ENCODE results near the gene GUCA2B.
A peak's percentile ranks its signal among the peaks of the same experiment; 100 is the strongest.

GUCA2B gene

DNA sequence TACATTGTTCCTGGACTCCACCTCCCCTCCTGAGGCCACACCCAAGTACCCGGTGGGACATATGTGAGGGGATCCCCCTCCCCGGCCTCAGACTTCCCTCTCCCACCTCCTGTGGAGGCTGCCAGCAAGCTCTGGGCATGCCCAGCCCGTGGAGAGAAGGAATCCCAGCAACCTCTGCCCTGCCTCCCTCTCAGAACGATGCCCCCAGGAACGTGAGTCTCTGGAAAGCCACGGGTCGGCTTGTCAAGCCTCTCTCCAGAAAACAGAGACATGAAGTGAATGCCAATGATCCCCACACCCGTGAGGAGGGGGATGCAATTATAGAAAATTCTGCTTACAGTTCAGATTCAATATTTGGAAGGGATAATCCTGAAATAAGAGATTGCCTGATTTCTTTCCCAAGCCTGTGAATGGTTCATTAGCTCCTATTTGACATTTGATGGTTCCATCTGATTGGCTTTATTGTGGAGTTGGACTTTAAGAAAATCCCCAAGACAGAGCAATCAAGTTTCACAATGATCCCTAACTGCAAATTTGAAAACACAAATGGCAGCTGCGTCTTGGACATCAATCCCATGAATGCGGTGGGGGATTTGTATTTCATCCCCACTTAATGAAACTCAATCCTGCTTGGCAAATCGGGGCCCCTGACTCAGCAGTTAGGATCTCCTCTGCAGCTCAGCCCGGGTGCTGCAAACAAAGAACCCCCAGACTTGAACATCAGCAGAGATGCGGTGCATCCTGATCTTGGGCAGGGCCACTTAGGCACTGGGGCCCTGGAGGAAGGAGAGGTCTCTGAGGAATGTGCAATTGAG, 9.1 kb upstream of the GUCA2B start:
- DNase-seq, result no peak

DNA sequence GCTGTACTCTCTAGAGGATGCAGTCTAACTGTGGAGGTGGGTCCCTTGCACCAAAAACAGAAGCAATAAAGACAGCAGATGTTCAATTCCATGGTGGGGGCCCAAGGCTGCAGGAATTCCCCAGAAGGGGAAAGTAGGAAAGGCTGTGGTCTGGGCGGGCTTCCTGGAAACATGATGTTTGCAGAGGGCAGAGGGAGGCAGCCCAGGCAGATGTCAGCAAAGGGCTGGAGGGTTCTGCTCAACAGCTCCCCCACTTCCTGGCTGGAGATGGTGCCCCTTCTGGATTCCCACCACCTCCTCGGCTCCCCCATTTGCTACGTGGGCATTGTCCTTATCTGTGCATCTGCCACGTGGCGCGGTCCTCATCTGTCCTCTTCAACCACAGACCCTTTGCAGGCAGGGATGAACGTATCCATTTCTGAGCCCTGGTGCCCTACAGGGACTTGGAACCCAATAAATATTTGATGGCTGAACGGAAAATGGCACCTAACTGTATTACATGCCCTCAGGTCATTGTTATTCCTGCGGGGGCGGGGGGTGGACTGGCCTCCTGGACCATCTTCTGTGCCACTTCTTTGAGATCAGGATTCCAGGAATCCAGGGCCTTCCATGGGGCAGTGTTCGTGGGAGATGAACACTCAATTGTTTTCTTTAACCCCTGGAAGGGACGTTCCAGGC, 8.4 kb upstream of the GUCA2B start:
- DNase-seq, result no peak

DNA sequence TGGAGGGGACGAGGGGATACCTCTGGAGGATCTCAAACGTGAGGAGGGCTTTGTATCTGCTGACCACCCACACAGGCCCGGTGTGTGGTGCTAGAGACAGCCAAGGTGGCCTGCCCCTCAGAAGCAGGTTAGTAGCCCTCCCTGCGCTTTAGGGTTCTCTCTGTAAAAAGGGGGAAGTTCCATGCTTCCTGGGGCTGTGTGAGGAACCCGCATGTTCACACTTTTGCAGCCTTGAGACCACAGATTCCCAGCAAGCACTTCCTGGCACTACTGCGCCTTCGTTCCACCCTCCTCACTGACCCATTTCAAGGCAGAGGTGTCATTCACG, 7.9 kb upstream of the GUCA2B start:
- DNase-seq, result no peak

DNA sequence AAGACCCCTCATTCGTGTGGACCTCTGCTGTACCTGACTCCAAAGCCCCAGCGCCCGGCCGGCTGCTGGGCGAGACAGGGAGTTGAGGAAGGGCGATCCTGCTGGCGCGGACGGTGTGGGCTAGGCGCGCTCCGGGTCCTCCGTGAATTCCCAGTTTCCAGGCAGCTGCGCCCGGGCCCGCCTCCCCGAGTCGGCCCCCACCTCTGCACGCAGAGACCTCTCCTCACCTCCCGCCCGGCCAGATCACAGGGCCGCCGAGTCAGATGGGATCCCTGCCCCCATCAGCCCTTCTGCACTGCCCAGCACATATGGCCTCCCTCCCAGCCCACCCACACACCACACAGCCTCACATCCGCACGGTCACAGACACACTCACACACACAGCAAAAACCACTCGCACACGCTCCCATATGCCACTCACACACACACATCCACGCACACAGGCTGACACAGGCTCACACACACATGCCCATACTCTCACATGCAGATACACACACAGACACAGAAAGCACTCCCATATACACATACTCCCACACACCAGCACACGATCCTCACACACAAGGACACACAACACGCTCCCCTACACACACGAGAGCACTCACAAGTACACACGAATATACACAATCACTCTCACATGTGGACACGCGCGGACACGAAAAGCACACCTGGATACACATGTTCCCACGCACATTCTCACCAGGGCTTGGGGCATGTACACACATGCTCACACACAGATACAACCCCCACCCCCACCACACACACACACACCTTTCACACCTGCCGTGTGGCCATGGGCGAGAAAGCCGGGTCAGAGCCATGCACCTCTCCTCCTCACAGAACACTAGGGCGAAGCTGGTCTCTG, 7.2 kb upstream of the GUCA2B start:
- DNase-seq, result no peak

DNA sequence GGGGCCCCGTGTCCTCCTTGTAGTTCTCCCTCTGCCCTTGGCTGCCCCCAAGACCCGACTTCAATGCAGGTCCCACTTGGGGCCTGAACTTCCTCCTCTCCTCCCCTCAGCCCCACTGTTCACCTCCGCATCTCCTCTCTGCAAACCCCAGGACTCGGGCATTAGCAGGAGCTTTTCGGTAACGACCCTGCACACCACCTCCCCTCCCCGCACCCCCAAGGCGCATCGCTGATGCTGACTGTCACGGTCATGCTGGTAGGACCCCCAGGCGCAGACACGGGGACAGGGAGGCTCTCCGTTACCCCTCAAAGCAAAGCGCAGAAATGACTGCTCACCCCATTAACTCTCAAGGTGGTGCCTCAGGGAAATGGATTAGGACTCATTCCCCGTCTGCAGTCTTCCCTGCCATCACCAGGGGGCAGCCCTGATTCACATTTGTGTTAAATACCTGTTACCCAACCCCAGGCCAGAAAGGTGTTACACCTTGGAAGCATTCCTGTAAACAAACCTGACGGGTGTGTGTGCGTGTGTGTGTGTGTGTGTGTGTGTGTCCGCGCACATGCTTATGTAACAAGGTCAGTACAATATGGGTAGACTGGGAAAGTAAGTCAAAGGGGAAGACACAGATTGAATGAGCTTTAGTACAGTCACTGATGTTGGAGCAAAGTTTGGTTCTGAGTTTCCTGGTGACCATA, 6.4 kb upstream of the GUCA2B start:
- DNase-seq, result peak; percentile 52

DNA sequence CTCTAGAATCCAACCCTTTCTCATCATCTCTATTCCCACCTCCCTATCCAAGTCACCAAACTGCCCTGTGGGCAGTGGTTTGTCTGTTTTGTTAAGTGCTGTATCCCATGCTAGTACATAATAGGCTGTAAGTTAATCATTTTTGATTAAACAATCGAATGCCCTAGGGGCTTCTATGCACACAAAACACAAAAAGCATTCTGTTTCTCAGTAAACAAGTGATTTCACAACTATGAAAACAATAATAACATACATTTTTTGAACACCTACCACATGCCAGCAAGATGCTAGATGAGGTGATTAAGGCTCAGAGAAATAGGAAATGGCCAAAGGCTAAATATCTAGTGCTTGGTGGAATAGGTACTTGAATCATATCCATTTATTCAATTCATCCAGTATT, 5.0 kb upstream of the GUCA2B start:
- no peak for DNase-seq

DNA sequence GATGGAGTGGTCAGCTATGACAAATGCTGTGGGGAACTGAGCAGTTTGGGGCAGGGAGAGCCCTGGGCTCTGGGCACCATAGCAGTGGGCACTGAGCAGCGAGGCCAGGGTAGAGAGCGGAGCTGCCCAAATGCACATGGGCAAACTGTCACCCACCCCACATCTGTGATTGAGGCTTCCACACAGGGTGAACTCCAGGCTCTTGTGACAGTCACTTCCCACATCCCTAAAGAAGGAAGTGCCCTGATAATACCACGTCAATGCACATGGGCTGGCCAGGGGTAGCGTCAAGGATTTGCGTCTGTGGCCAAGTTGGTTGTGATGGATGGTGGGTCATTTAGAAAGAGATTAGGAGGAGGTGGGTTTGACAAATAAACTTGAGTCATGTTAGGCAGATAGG, 2.6 kb upstream of the GUCA2B start:
- no peak for DNase-seq

DNA sequence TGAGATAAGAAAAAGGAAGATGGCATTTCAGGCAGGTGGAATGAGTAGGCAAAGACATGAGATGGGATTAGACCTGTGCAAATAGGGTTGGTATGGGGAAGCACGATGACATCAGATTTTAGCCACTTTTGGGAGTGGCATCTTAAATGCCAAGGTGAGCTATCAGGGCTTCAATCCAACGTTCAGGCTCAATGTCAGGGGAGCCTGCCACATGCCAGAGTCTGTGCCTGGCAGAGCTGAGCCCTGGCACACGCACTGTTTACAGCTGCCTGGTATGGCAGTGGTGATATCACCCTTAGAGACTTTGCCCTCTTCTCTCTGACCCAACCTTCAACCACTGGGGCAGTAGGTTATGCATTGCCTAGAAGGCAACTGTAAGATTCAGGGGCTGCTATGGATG, 1.1 kb upstream of the GUCA2B start:
- DNase-seq, result no peak

DNA sequence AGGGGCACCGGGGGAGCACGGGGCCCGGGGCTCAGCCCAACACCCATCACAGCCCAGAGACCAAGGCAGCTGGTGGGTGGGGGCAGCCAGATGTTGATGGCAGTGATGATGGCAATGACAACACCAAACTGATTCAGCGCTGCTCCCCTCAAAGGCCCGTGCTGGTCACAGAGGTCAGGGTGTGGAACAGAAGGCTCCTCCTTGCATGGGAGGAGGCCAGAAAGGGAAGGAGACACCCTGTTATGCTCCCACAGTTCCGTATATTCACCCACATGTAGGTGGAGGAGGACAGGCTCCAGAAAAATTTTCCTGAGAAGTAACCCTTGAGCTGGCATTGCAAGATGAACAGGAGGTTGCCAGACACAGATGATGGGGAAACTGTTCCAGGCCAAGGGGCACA, 414 bp downstream of the GUCA2B start:
- no peak for DNase-seq

DNA sequence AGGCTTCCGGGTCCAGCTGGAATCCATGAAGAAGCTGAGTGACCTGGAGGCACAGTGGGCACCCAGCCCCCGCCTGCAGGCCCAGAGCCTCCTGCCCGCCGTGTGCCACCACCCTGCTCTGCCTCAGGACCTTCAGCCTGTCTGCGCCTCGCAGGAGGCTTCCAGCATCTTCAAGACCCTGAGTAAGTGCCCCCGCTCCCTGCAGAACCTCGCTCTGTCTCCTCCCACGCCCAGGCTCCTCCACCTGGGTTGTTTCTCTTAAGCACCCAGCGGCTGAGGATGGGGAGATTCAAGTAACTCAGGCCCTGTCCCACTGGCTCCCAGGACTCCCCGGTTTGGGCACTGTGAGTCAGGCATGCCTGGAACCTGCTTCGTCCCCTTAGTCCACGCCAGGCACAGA, 1.5 kb downstream of the GUCA2B start:
- no peak for DNase-seq

DNA sequence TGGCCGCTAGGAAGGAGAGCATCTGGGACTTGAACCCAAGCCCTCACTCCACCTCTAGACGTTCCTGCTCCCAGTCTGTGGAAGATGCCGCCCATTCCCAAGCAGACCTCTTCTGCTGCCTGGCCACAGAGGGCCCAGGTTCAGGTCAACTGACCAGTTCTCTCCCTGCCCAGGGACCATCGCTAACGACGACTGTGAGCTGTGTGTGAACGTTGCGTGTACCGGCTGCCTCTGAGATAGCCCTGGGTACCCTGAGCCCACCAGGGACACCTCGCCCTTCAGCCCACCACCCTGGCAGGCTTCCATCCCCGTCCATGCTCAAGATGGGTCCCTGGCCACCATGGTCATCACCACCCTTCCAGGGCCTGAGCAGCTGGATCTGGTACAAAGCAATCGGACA, 2.2 kb downstream of the GUCA2B start:
- no peak for DNase-seq

DNA sequence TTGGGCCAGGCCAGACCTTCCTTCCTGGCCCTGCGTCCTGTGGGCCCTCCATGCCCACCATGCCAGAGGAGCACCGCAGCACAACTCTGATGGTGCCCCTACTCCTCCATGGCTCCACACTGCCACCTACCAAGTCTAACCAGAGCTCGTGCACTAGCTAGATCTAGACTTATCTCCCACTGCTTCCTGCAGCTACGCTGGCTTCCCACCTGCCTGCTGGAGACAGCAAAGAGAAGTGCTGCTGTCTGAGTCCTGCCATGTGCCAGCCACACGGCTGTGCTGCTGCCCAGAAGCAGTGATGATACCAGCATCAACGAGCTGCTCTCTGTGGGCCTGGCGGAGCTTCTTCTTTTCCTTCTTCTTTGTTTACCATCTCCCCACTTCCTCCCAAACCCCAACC, 4.5 kb downstream of the GUCA2B start:
- DNase-seq, result no peak

DNA sequence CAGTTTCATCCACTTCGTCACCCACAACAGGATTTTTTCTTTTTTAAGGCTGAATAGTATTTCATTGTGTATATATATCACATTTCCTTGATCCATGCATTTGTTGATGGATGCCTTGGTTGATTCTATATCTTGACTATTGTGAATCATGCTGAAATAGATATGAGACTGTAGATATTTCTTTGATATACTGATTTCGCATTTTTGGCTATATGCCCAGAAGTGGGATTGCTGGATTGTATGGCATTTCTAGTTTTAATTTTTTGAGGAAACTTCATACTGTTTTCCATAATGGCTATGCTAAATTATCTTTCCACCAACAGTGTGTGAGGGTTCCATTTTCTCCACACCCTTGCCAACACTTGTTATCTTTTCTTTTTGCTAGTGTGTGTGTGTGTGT, 5.0 kb downstream of the GUCA2B start:
- no peak for DNase-seq

DNA sequence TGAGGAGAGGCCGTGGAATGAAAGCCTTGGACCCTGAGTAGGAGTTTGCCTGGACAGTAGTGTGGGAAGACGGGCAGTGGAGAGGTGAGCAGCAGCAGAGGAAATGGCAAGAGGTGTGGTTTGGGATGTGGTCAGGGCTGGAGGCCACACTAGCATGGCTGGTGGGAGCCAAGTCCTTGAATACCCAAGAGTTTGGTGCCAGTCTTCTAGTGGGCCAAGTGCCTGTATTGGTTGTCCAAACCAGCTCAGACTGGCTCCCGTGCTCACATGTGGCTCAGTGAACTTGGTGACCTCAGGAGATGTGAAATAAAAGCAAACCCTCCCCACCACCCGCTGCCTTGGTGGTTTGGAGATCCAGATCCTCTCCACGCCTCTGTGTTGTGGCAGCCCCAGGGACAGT, 9.0 kb downstream of the GUCA2B start:
- no peak for DNase-seq

DNA sequence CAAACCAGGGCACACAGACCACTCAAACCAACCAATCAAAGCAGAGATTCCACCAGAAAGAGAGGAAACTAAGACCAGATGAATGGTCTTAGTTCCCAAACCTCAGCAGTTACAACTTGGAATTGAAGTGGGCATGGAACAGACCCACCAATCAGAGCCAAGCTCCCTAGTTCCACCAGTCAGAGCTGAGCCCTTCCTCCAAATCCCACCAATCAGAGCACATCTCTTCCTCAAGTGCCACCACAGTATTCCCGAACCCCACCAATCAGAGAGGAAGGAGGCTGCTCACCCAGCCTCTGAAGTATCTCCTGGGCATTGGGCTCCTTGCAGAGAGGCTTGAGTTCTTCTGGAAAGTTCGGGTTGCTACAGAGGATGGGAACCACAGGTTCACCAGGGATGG, 9.9 kb downstream of the GUCA2B start:
- DNase-seq, result no peak

DNA sequence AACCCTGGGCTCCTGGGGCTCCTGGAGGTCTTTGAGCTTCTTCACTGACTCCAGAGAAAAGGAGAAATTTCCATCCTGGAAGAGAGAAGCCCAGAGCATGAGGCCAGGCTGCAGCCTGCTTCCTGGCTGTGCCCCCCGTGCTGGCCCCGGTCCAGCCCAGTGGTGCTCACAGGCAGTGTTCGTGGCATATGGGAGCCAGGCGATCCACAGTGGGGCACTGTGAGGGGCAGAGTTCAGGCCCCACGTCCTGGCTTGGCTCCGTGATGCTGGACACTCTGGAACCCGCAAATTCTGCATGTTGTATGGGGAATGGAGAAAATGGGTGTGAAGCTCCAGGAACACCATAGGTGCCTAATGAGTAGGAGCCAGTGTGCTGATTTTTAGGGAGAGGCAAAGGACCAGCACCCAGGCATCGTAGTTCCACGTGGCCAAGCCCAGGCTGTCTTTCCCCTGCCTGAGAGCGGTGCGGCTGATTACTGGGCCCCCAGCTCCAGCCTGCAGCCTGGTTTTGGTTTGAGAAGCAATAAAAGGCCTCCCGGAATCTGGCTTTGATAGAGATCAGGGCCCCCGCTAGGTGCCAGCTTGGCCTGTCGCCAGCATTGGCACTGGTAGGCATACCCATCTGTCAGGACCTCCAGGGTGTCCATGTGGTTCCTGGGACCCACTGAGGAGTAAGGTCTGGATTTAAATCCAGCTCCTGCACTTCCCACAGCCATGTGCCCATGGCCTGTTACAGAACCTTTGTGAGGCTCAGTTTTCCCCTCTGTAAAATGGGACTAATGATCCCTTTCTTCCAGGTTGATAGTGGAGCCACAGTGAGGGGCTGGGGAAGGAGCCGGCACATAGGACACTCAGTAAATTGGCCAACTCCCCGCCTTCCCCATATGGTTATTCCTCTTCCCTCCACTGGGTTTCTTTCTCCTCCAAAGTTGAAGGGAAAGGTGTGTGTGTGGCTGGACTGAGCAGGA, 10.6 kb downstream of the GUCA2B start:
- DNase-seq, result no peak

DNA sequence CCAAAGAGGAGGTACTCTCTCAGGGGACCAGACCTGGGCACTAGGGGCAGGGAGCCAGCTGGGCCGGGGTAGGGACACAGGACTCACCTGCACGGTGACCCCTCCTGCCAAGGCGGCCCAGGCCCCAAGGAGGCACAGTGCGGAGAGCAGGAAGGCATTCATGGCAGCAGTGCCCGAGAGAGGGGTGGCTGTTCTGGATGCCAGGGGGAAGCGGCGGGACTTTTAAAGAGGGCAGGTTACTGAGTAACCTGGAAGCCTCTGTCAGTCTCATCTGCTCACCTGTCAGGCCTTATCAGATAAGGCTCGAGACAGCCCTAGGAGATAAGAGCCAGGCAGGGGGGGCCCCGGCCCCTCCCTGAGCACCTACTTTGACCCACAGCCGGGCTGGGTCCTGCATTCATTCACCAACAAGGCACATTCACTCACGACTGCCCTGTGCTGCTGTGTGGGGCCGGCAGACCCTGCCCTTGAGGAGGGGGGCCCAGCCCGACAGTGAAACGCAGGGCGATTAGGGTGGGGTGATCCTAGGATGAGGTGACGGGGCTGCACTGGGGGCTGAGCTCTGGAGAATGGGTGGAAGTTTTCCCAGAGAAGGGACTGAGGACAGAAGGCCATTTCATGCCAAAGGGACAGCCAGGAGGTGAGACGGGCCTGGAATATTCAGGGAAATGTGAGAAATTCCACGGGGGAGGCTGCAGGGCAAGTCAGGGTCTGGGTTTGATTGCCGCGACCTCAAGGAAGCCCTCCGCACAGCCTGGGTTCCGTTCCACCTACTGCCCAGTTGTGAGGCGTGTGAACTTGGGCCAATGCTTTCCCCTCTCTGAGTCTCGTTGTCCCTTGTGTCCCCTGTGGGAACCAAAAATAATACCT, 11.6 kb downstream of the GUCA2B start, which contains the start of gene GUCA2A:
TSS of gene GUCA2A (minus strand) at position 195 of the 870 bp plus-strand sequence. CDS start at position 162, 33 bp downstream.
- no peak for DNase-seq

DNA sequence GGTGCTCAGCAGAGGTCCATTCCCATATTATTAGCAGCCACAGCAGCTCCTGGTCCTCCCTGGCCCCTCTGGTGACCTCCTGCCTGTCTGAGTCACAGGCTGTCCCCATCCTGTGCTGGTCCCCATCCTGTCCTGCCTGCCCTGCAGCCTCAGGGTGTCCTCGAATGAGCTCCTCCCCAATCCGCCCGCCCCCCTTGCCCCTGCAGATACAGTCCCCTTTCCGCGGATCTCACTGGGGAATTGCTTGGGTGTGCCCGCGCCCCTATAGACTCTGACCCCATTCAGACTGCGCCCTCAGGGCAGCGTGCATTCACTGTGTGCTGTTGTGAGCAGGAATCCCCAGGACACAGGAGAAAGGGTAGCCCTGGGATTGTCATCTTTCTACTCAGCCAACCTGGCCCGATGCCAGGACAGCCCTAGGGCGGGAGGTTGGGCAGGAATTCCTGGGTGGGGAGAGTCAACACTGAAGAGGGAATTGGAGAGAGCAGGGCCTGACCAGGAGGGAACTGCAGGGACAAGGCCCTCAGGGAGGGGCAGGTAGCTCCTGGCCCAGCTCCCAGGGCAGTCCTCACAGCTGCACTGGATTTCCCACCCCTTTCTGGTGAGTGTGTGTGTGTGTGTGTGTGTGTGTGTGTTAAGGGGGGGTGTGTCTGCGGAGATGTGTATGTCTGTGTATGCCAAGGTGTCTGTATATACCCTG, 12.5 kb downstream of the GUCA2B start:
- DNase-seq, result peak; percentile 59

DNA sequence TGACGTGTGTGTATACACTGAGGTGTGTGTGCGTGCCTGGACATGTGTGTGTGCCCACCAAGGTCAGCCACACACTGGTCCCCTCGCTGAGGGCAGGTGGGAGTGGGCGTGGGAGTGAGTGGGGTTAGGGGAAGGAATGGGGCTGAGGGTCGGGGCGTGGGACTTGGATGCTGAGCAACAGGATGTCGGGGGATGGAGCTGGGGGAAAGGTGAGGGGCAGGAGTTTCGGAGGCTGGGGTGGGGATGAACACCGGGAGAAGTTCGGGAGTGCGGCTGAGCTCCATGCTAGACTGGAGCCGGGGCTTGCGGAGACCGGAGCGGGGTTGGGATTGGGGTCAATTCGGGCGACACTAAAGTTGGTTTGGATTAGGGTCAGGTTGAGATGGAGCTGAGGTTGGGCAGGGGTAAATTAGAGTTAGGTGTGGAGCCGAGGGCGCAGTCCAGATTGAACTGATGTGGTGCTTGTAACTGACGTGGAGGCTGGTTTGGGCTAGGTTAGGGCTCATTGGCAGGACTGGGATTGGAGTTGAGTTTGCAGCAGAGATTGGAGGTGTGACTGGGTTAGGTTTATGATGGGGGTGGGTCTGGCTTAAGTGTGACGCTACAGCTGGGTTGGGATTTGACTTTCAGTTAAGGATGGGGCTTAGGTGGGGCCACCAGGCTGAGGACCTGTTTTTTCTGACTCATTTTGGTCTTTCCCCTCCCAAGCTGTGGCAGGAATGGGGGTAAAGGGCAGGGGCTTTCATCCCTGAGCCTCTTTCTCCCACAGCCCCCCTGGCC, 14.6 kb downstream of the GUCA2B start:
- no peak for DNase-seq

DNA sequence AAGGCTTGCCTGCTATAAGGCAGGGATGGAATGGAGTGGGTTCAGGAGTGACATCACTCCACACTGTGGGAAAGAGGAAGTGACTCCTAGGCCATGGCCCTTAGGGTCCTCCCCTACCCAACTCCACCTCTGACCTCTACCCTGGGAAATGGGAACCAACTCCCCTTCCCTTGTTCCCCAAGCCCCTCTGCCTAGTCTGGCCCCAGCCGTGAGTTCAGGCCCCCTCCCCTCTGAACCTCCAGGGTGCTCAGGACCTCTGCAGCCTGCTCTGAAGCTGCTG, 15.1 kb downstream of the GUCA2B start:
- DNase-seq, result no peak

All from left hindlimb (tissue), 1 donor.